Breast epithelium (tissue), 3 donors: Measurements from ENCODE around the gene HES3.

Source experiments
- CTCF ChIP-seq, 3 donors: fragments of 450-650 bp; IDR thresholded peaks; one replicate each; pipeline ENCODE4 v1.5.1; 2016 to 2017; ENCODE audit warnings: antibody characterized with exemption in 3 of 3, mild to moderate bottlenecking in 3 of 3, moderate library complexity in 3 of 3
- POLR2A ChIP-seq: fragments of 450-650 bp; IDR thresholded peaks from one replicate; pipeline ENCODE4 v1.6.1; 2016; ENCODE audit warnings: antibody characterized with exemption, mild to moderate bottlenecking, moderate library complexity

DNA sequence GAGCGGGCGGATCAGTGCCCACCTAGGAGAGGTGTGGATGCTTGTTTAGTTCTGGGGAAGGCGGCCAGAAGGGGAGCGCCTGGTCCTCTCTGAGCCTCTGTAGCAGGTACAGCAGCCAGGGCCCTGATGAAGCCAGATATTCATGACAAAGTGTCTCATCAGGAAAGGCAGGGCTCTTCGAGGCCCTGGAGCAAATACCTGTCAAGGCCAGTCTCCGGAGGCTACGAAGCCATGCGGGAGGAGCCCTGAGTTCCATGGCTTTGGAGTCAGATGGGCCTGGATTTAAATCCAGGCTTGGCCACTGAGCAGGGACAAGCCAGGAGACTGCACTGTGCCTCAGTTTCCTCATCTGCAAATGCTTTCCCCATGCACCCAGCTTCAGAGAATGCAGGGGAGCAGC, 42.3 kb downstream of the HES3 start:
- TF ChIP-seq CTCF (IDR thresholded peaks at IDR 0.05): no peak
- TF ChIP-seq POLR2A: no peak
